HCT116 (cell line): ENCODE results near the gene MPHOSPH6.

ENCODE experiments used
- MAX ChIP-seq: IDR thresholded peaks from 2 replicates; pipeline ENCODE4 v1.6.1; 2012
- SIN3A ChIP-seq: IDR thresholded peaks from 2 replicates; pipeline ENCODE4 v1.6.1; 2012; ENCODE audit warnings: low read depth
- YY1 ChIP-seq: IDR thresholded peaks from 2 replicates; pipeline ENCODE4 v1.6.1; 2011; ENCODE audit warnings: low read length, low read depth, moderate library complexity, mild to moderate bottlenecking; ENCODE audit not compliant: insufficient replicate concordance; ENCODE audit errors: extremely low read depth
- TF ChIP-seq, protein P1 (sequence below), 3 experiments: fragments of 200-600 bp in 1 of 3; sonication (generic) in 1 of 3; IDR thresholded peaks in 2 of 3; conservative IDR thresholded peaks in 1 of 3; 2 replicates each; pipeline ENCODE4 v1.5.1; 2012 to 2017; ENCODE audit warnings: low read depth in 2 of 3, low read length in 2 of 3, antibody characterized with exemption in 1 of 3, borderline replicate concordance in 1 of 3, control low read depth in 1 of 3, mild to moderate bottlenecking in 1 of 3, mixed read lengths in 1 of 3, mixed run types in 1 of 3, moderate library complexity in 1 of 3; ENCODE audit not compliant: insufficient read depth in 1 of 3

DNA sequence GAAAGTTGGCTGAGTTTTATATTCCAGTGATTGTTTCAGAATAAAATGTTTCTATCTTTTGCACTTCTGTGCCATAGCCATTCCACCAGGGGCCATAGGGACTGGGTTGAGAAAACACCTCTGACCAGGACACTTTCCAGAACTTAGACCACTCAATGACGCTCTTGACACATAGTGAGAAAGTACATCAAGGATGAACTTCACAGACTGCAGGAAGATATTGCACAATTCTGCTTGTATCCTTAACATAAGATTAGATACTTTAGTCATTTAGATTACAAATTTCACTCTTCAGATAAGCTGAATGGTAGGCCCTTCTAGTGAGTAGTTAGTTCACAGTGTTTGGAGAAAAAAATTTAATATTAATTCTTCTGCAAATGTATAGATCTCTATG is 13.0 kb upstream of the MPHOSPH6 start:
- no peak for TF ChIP-seq MAX
- TF ChIP-seq YY1: no peak
- TF ChIP-seq SIN3A: no peak
- TF ChIP-seq, protein P1, sequence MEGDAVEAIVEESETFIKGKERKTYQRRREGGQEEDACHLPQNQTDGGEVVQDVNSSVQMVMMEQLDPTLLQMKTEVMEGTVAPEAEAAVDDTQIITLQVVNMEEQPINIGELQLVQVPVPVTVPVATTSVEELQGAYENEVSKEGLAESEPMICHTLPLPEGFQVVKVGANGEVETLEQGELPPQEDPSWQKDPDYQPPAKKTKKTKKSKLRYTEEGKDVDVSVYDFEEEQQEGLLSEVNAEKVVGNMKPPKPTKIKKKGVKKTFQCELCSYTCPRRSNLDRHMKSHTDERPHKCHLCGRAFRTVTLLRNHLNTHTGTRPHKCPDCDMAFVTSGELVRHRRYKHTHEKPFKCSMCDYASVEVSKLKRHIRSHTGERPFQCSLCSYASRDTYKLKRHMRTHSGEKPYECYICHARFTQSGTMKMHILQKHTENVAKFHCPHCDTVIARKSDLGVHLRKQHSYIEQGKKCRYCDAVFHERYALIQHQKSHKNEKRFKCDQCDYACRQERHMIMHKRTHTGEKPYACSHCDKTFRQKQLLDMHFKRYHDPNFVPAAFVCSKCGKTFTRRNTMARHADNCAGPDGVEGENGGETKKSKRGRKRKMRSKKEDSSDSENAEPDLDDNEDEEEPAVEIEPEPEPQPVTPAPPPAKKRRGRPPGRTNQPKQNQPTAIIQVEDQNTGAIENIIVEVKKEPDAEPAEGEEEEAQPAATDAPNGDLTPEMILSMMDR (IDR thresholded peaks at IDR 0.05 in 2 of 3, conservative IDR thresholded peaks at IDR 0.05 in 1 of 3; ENCODE audit: borderline replicate concordance in 1 of 3, insufficient read depth in 1 of 3, low read depth in 2 of 3, low read length in 2 of 3): no peak
